Adrenal gland (tissue), 12 donors: ENCODE results near the gene DZIP1L. TPM values are rescaled to one million over a fixed set of nuclear protein-coding genes. Genes with fewer than 3 reads are reported as not detected.
"Not testable (repeated sequence)": the region's sequence is repeated elsewhere in the genome, so short reads cannot be mapped to it uniquely, and the experiment has no call there.

Experiments
- DNase-seq, 7 donors: peaks; one replicate each; pipeline ENCODE4 v3.0.0-alpha.2; 2019 to 2020
- H3K27ac ChIP-seq, 5 donors: fragments of 200-600 bp; sonication (generic) in 4 of 5; 1 replicate in 3 of 5; 2 replicates in 2 of 5; pipeline versions ENCODE4 v1.5.1 to v1.8.0; 2016 to 2020; ENCODE audit warnings: mild to moderate bottlenecking in 1 of 5
- H3K27me3 ChIP-seq: fragments of 200-600 bp; 2 replicates; pipeline ENCODE4 v1.8.0; 2021
- H3K36me3 ChIP-seq, 2 donors: fragments of 200-600 bp; replicated peaks in 1 of 2; 1 replicate in 1 of 2; 2 replicates in 1 of 2; pipeline versions ENCODE4 v1.5.1 to v1.8.0; 2018 to 2022
- H3K4me1 ChIP-seq, 2 donors: fragments of 200-600 bp; replicated peaks in 1 of 2; 1 replicate in 1 of 2; 2 replicates in 1 of 2; pipeline versions ENCODE4 v1.5.1 to v1.8.0; 2018 to 2021
- H3K4me3 ChIP-seq, 4 donors: fragments of 200-600 bp; sonication (generic) in 3 of 4; one replicate each; pipeline ENCODE4 v1.5.1; 2016 to 2018
- H3K9me3 ChIP-seq, 3 donors: fragments of 200-600 bp; sonication (generic) in 1 of 3; replicated peaks in 1 of 3; 1 replicate in 2 of 3; 2 replicates in 1 of 3; pipeline versions ENCODE4 v1.5.1 to v1.8.0; 2016 to 2021
- POLR2A ChIP-seq, 2 donors: fragments of 450-650 bp; IDR thresholded peaks; one replicate each; pipeline ENCODE4 v1.6.1; 2017; ENCODE audit warnings: antibody characterized with exemption in 2 of 2, mild to moderate bottlenecking in 2 of 2, moderate library complexity in 1 of 2
- WGBS, 4 donors: extraction: QIAGEN DNeasy Blood & Tissue Kit in 2 of 4; methylation state at CpG; one replicate each; pipeline versions ENCODE4 v1.1.5 to v1.1.7; 2013 to 2017; 5-methylcytosine and 5-hydroxymethylcytosine counted together
- intact Hi-C, 2 donors: fragments of 100-400 bp; cut with DNase I; formaldehyde crosslinking; loops; one replicate each; pipeline versions ENCODE4 v1.14.1 to v1.15.0; 2022 to 2023
- polyA plus RNA-seq, 3 donors: library from polyadenylated mRNA; stranded (reverse); fragments of 200-250 nt in 2 of 3; fragments of 350-450 nt in 1 of 3; fragmentation: Illumina TruSeq in 1 of 3; extraction: RNeasy Lipid Tissue Mini Kit (QIAGEN cat#74804) in 1 of 3; gene quantifications; one replicate each; pipeline ENCODE4 v1.2.3, GENCODE V29; 2013 to 2014
- total RNA-seq, 9 donors: library from RNA; depleted of rRNA in 4 of 9; stranded (reverse); fragments of >200 nt in 4 of 9; fragments of 120-200 nt in 1 of 9; fragmentation: NEBNext Ultra II Directional in 1 of 9; extraction: Animal tissue kit (Norgen Biotek cat#: 25700) in 1 of 9; gene quantifications; one replicate each; pipeline versions ENCODE4 v1.1.0 to v1.2.4, GENCODE V29; 2013 to 2023
- TF ChIP-seq, protein P1 (sequence below), 6 experiments: fragments of 450-650 bp in 4 of 6; fragments of 200-600 bp in 2 of 6; sonication (generic) in 1 of 6; IDR thresholded peaks; 1 replicate in 5 of 6; 2 replicates in 1 of 6; pipeline versions ENCODE4 v1.5.1 to v1.8.0; 2016 to 2021; ENCODE audit warnings: antibody characterized with exemption in 6 of 6, mild to moderate bottlenecking in 2 of 6, moderate library complexity in 1 of 6
- donor health status: healthy with polysubstance abuse.
- donor health status: Bipolar disorder and iron deficiency.
- donor health status: DM: yes; HTN: yes; CAD: no.
- donor health status: DM: no; HTN: no; CAD: no.
- donor health status: DM: no; HTN: no; CAD: no.
- donor health status: DM: yes; HTN: yes; CAD: no.

The DZIP1L gene
- total and polyA plus RNA-seq, 12 donors: 1.2 to 13.7 (median 5.2) TPM

DNA sequence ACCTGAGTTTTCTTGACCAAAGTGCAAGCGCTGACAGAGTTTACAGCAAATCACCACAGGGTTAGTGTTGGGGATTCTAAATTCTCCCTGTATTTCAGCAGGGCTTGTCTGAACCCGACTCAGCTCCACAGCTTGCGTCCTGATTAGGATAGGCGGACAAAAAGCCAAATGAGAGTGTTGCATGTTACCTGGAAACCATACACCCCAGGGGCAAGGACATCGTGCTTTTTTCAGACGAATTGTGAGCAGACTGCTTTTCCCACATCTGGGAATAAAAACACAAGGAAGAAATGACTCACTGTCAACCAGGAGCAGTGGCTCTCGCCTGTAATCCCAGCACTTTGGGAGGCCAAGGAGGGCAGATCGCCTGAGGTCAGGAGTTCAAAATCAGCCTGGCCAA is 3.0 kb downstream of the DZIP1L start:
- no peak for DNase-seq
- no peak overlapping the region for H3K4me3 ChIP-seq
- H3K36me3 ChIP-seq: no peaks in the 10 kb centered on the region
- WGBS, 4 donors: 83 to 91% (median 87%) methylated on average over 8 of the region's 8 CpGs
- no peaks in the 10 kb centered on the region for H3K27me3 ChIP-seq
- peaks cover 6 to 12% of the 10 kb centered on the region in 2 donors for H3K4me1 ChIP-seq
- no peaks in the 10 kb centered on the region for H3K9me3 ChIP-seq
- intact Hi-C loops: no loop called here
- no peak for TF ChIP-seq POLR2A (IDR thresholded peaks at IDR 0.05)
- TF ChIP-seq, protein P1, sequence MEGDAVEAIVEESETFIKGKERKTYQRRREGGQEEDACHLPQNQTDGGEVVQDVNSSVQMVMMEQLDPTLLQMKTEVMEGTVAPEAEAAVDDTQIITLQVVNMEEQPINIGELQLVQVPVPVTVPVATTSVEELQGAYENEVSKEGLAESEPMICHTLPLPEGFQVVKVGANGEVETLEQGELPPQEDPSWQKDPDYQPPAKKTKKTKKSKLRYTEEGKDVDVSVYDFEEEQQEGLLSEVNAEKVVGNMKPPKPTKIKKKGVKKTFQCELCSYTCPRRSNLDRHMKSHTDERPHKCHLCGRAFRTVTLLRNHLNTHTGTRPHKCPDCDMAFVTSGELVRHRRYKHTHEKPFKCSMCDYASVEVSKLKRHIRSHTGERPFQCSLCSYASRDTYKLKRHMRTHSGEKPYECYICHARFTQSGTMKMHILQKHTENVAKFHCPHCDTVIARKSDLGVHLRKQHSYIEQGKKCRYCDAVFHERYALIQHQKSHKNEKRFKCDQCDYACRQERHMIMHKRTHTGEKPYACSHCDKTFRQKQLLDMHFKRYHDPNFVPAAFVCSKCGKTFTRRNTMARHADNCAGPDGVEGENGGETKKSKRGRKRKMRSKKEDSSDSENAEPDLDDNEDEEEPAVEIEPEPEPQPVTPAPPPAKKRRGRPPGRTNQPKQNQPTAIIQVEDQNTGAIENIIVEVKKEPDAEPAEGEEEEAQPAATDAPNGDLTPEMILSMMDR (IDR thresholded peaks at IDR 0.05): no peak
- no peak overlapping the region for H3K27ac ChIP-seq

DNA sequence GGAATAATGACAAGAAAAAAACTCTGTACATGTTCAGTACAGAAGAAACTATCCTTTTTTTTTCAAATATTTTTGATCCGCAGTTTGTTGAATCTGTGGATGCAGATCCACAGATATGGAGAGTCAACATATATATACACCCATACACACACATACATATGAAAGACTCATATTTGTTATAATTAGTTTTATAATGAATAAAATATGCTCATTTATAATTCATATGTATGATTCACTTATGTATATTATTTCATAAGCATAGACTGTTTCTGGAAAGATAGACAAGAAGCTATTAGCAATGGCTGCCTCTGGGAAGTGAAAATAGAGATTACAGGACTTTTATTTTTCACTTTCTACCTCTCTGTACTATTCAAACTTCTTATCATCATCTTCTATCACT is 9.8 kb downstream of the DZIP1L start:
- no peak for DNase-seq
- Histone ChIP-seq H3K27ac (no peak overlapping the region), H3K4me1 (no peaks in the 10 kb centered on the region), H3K36me3 (peaks cover 0 to 5% of the 10 kb centered on the region in 2 donors), H3K9me3 (no peaks in the 10 kb centered on the region), H3K27me3 (no peaks in the 10 kb centered on the region), H3K4me3 (no peak overlapping the region)
- intact Hi-C loops: no loop called here
- WGBS, 4 donors: 97 to 100% (median 99%) methylated on average over 1 of the region's 1 CpG
- no peak for TF ChIP-seq POLR2A (IDR thresholded peaks at IDR 0.05)
- TF ChIP-seq, protein P1 (IDR thresholded peaks at IDR 0.05): no peak

DNA sequence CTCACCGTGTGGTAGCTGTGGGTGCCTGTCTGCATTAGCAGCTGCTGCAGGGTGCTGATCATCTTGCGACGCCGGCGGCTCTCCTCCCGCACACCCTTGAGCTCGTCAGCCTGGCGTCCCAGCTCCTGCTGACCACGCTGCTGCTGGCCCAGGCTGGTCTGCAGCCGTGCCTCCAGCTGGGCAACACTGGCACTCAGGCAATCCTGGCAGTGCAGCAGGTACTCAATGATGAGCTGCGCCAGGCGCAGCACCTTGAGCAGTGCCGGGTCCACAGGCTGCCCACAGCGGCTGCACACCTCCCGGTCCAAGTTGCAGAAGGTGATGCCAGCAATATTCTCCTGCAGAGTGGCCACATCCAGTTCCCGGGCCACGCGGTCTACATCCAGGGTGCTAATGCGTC is 11.9 kb downstream of the DZIP1L start:
- Histone ChIP-seq H3K27me3 (no peaks in the 10 kb centered on the region), H3K4me1 (no peaks in the 10 kb centered on the region), H3K4me3 (no peak overlapping the region), H3K27ac (no peak overlapping the region), H3K36me3 (peaks cover 0 to 11% of the 10 kb centered on the region in 2 donors), H3K9me3 (no peaks in the 10 kb centered on the region)
- no peak for TF ChIP-seq POLR2A (IDR thresholded peaks at IDR 0.05)
- TF ChIP-seq, protein P1 (IDR thresholded peaks at IDR 0.05): no peak
- DNase-seq: no peak
- 93 to 100% (median 97%) methylated on average over 4 to 19 of the region's 19 CpGs for WGBS, 4 donors
- intact Hi-C loops: no loop called here

DNA sequence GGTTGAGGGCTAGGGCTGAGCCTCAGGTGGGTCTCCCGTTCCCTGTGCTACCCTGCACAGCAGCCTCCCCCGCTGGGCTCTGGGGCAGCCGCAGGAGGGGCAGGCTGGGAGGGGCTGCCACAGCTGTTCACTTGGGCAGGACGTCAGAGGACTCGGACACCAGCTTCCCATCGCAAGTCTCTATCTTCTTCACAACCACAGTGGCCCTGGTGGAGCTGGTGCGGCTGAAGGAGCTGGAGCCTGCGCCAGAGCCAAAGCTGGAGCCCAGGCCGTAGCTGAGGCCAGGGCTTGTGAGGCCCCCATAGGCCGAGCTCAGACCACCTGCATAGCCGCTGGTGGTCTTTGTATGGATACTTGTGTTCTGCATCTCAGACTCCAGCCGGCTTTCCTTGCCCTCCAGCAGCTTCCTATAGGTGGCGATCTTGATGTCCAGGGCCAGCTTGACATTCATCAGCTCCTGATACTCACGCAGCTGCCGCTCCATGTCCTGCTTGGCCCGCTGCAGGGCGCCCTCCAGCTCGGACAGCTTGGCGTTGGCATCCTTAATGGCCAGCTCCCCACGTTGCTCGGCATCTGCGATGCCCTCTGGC is 14.0 kb downstream of the DZIP1L start:
- intact Hi-C loops, H3K9me3 ChIP-seq, H3K27me3 ChIP-seq, DNase-seq, H3K4me3 ChIP-seq, H3K4me1 ChIP-seq, H3K27ac ChIP-seq: not testable (repeated sequence)
- H3K36me3 ChIP-seq: peaks cover 0 to 11% of the 10 kb centered on the region in 2 donors
- 86 to 92% (median 89%) methylated on average over 11 to 22 of the region's 22 CpGs for WGBS, 4 donors

DNA sequence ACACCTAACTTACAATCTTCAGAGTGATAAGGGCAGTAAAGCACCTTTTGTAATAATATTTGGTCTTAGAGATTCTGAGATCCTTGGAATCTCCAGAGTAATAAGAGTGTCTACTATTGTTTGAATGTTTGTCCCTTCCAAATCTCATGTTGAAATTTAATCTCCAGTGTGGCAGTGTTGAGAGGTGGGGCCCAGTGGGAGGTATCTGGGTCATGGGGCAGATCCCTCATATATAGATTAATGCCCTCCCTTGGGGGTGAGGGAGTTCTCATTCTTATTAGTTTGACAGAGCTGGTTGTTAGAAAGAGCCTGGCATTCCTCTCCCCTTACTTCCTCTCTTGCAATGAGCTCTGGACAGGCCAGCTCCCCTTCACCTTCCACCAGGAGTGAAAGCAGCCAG is 16.0 kb downstream of the DZIP1L start:
- Histone ChIP-seq H3K36me3 (peaks cover 0 to 13% of the 10 kb centered on the region in 2 donors), H3K27me3 (no peaks in the 10 kb centered on the region), H3K9me3 (no peaks in the 10 kb centered on the region), H3K4me3 (no peak overlapping the region), H3K27ac (no peak overlapping the region), H3K4me1 (no peaks in the 10 kb centered on the region)
- intact Hi-C loops: no loop called here
- no peak for DNase-seq
- TF ChIP-seq, protein P1 (IDR thresholded peaks at IDR 0.05): no peak
- no peak for TF ChIP-seq POLR2A (IDR thresholded peaks at IDR 0.05)
